ENCODE measurements around the gene MED15.

MED15 gene

GRCh38 chr22:20510811-20511577 is 3.6 kb downstream of the MED15 start:
- ChIA-PET CTCF (interaction anchor here (1.4 to 2.2 kb wide), 2 partner anchors 55 to 61 kb away, joined by 3 to 7 read pairs; no protein-coding TSS in a partner anchor), POLR2A (interaction anchor here (0.6 kb wide), 1 partner anchor 14 kb away, joined by 3 read pairs; no protein-coding TSS in a partner anchor)
- no peak for TF ChIP-seq CTCF (IDR thresholded peaks at IDR 0.05; ENCODE audit: control extremely low read depth, extremely low read depth, low read depth, missing control alignments)
- DNase-seq (ENCODE audit: extremely low spot score), result no peak

GRCh38 chr22:20511578-20512229 is 4.3 kb downstream of the MED15 start:
- no peak for TF ChIP-seq CTCF (IDR thresholded peaks at IDR 0.05; ENCODE audit: control extremely low read depth, extremely low read depth, low read depth, missing control alignments)
- DNase-seq (ENCODE audit: extremely low spot score), result no peak
- POLR2A ChIA-PET, result interaction anchor here (0.6 kb wide), 1 partner anchor 13 kb away, joined by 3 read pairs; no protein-coding TSS in a partner anchor
- CTCF ChIA-PET, result interaction anchor here (0.7 to 1.4 kb wide), 4 partner anchors 11 to 60 kb away, joined by 3 read pairs; no protein-coding TSS in a partner anchor

- TF ChIP-seq CTCF (IDR thresholded peaks at IDR 0.05; ENCODE audit: control extremely low read depth, extremely low read depth, low read depth, missing control alignments), result no peak
- POLR2A ChIA-PET, result interaction anchor here (0.5 kb wide), 1 partner anchor 19 kb away, joined by 4 read pairs; the partner anchor contains the start of gene KLHL22
Observed at GRCh38 chr22:20514658-20515406, 7.4 kb downstream of the MED15 start.

GRCh38 chr22:20516399-20516798 is 9.0 kb downstream of the MED15 start:
- ChIA-PET POLR2A (no interaction called here), CTCF (no interaction called here)
- no peak for DNase-seq (ENCODE audit: extremely low spot score)
- no peak for TF ChIP-seq CTCF (IDR thresholded peaks at IDR 0.05; ENCODE audit: control extremely low read depth, extremely low read depth, low read depth, missing control alignments)

More at GRCh38 chr22:20514658-20515406, 7.4 kb downstream of the MED15 start:
- no peak for DNase-seq (ENCODE audit: extremely low spot score)
- CTCF ChIA-PET, result interaction anchor here (0.9 to 1.8 kb wide), 4 partner anchors 9 to 58 kb away, joined by 3 to 6 read pairs (median 4); no protein-coding TSS in a partner anchor

- TF ChIP-seq CTCF (IDR thresholded peaks at IDR 0.05; ENCODE audit: control extremely low read depth, extremely low read depth, low read depth, missing control alignments), result no peak
- ChIA-PET CTCF (interaction anchor here (0.8 to 2.2 kb wide), 2 partner anchors 10 to 48 kb away, joined by 3 to 10 read pairs; no protein-coding TSS in a partner anchor), POLR2A (no interaction called here)
- DNase-seq (ENCODE audit: extremely low spot score), result no peak
Observed at GRCh38 chr22:20517422-20517821, 10.0 kb downstream of the MED15 start.

Measured in GM10248 (cell line).